NCI-H2196 treated with DMSO at 0.1 percent for 48 hours (cell line): ENCODE measurements around the gene ODAM.
"Not testable (repeated sequence)": the region's sequence is repeated elsewhere in the genome, so short reads cannot be mapped to it uniquely, and the experiment has no call there.

Experiments
- DNase-seq: peaks from one replicate; lab custom pipeline; 2025; ENCODE audit not compliant: unreplicated experiment; lab: John Stamatoyannopoulos, UW

Gene ODAM

GRCh38 chr4:70221389-70221788 lies 25.9 kb downstream of the ODAM start:
- not testable (repeated sequence) for DNase-seq

- DNase-seq = not testable (repeated sequence)
Measured at GRCh38 chr4:70221818-70222217, 26.3 kb downstream of the ODAM start.

GRCh38 chr4:70225824-70226223 lies 30.3 kb downstream of the ODAM start, which contains the start of gene FDCSP:
TSS of gene FDCSP (plus strand) at chr4:70226124. CDS start at chr4:70231195, 5,071 bp downstream.
- no peak for DNase-seq

- no peak for DNase-seq
Measured at GRCh38 chr4:70236125-70236524, 40.6 kb downstream of the ODAM start.

GRCh38 chr4:70239131-70239883 lies 43.8 kb downstream of the ODAM start:
- DNase-seq = no peak

- no peak for DNase-seq
Measured at GRCh38 chr4:70239884-70240591, 44.5 kb downstream of the ODAM start.

GRCh38 chr4:70242297-70242696 lies 46.8 kb downstream of the ODAM start, which contains the start of gene CSN3:
TSS of gene CSN3 (plus strand) at chr4:70242597. CDS start at chr4:70244820, 2,223 bp downstream.
- DNase-seq = not testable (repeated sequence)

GRCh38 chr4:70243091-70243490 lies 47.6 kb downstream of the ODAM start:
- no peak for DNase-seq

- no peak for DNase-seq
Measured at GRCh38 chr4:70251250-70251944, 55.9 kb downstream of the ODAM start.

- DNase-seq = no peak
Measured at GRCh38 chr4:70251945-70252277, 56.4 kb downstream of the ODAM start.
